Suprapubic skin (tissue), 4 donors: Measurements from ENCODE around the gene AGAP1. TPM values are rescaled to one million over a fixed set of nuclear protein-coding genes. Genes with fewer than 3 reads are reported as not detected.

Source experiments
- DNase-seq, 2 donors: peaks; one replicate each; pipeline ENCODE4 v3.0.0-alpha.2; 2019; ENCODE audit warnings: low spot score in 2 of 2
- H3K27ac ChIP-seq: fragments of 200-600 bp; sonication (generic); one replicate; pipeline ENCODE4 v1.5.1; 2019
- H3K27me3 ChIP-seq: fragments of 200-600 bp; sonication (generic); one replicate; pipeline ENCODE4 v1.5.1; 2019
- H3K36me3 ChIP-seq: fragments of 200-600 bp; sonication (generic); one replicate; pipeline ENCODE4 v1.5.1; 2019
- H3K4me1 ChIP-seq: fragments of 200-600 bp; sonication (generic); one replicate; pipeline ENCODE4 v1.5.1; 2019
- H3K4me3 ChIP-seq: fragments of 200-600 bp; sonication (generic); one replicate; pipeline ENCODE4 v1.5.1; 2019; ENCODE audit warnings: mild to moderate bottlenecking
- H3K9me3 ChIP-seq: fragments of 200-600 bp; sonication (generic); one replicate; pipeline ENCODE4 v1.5.1; 2019
- CTCF ChIP-seq, 2 donors: fragments of 200-600 bp in 1 of 2; fragments of 450-650 bp in 1 of 2; sonication (generic) in 1 of 2; IDR thresholded peaks; one replicate each; pipeline ENCODE4 v1.5.1; 2016 to 2019; ENCODE audit warnings: antibody characterized with exemption in 2 of 2, mild to moderate bottlenecking in 1 of 2, moderate library complexity in 1 of 2
- EP300 ChIP-seq: sonication (generic); formaldehyde crosslinking; IDR thresholded peaks from one replicate; pipeline ENCODE4 v1.6.1; 2017; ENCODE audit warnings: antibody characterized with exemption
- POLR2A ChIP-seq, 2 donors: fragments of 450-650 bp; IDR thresholded peaks; one replicate each; pipeline ENCODE4 v1.6.1; 2017; ENCODE audit warnings: antibody characterized with exemption in 2 of 2, mild to moderate bottlenecking in 2 of 2, moderate library complexity in 2 of 2
- POLR2AphosphoS5 ChIP-seq, 3 donors: sonication (generic); formaldehyde crosslinking; IDR thresholded peaks; one replicate each; pipeline ENCODE4 v1.6.1; 2017; ENCODE audit warnings: antibody characterized with exemption in 3 of 3
- WGBS: methylation state at CpG from one replicate; pipeline ENCODE4 v1.1.5; 2018; 5-methylcytosine and 5-hydroxymethylcytosine counted together
- total RNA-seq, 4 donors: library from RNA; depleted of rRNA; stranded (reverse); fragments of >200 nt; gene quantifications; one replicate each; pipeline ENCODE4 v1.1.0, GENCODE V29; 2016

The AGAP1 gene
- total RNA-seq, 4 donors from 2014 or later = 14.1 to 30.7 (median 19.4) TPM

GRCh38 chr2:235584638-235585007 lies 90.8 kb downstream of the AGAP1 start:
- WGBS = 93% methylated on average over 10 of the region's 10 CpGs
- Histone ChIP-seq H3K4me1 (no peaks in the 10 kb centered on the region), H3K9me3 (no peaks in the 10 kb centered on the region), H3K36me3 (no peaks in the 10 kb centered on the region), H3K27ac (no peak overlapping the region), H3K27me3 (no peaks in the 10 kb centered on the region), H3K4me3 (no peak overlapping the region)
- no peak for DNase-seq
- TF ChIP-seq POLR2AphosphoS5 (IDR thresholded peaks at IDR 0.05) (no peak), EP300 (no peak), CTCF (IDR thresholded peaks at IDR 0.05) (no peak), POLR2A (IDR thresholded peaks at IDR 0.05) (no peak)

GRCh38 chr2:235587202-235587601 lies 93.4 kb downstream of the AGAP1 start:
- no peaks in the 10 kb centered on the region for H3K27me3 ChIP-seq

GRCh38 chr2:235588750-235589149 lies 94.9 kb downstream of the AGAP1 start:
- Histone ChIP-seq H3K9me3 (no peaks in the 10 kb centered on the region), H3K4me1 (no peaks in the 10 kb centered on the region), H3K36me3 (no peaks in the 10 kb centered on the region), H3K27me3 (no peaks in the 10 kb centered on the region), H3K27ac (no peak overlapping the region), H3K4me3 (no peak overlapping the region)
- no peak for TF ChIP-seq POLR2A (IDR thresholded peaks at IDR 0.05)
- DNase-seq = no peak
- WGBS = 73% methylated on average over 9 of the region's 9 CpGs

More at GRCh38 chr2:235587202-235587601, 93.4 kb downstream of the AGAP1 start:
- Histone ChIP-seq H3K4me3 (no peak overlapping the region), H3K9me3 (no peaks in the 10 kb centered on the region), H3K4me1 (no peaks in the 10 kb centered on the region), H3K36me3 (no peaks in the 10 kb centered on the region), H3K27ac (no peak overlapping the region)
- DNase-seq = no peak
- TF ChIP-seq POLR2A (IDR thresholded peaks at IDR 0.05) = no peak
- TF ChIP-seq POLR2AphosphoS5 (IDR thresholded peaks at IDR 0.05) = no peak
- no peak for TF ChIP-seq CTCF (IDR thresholded peaks at IDR 0.05)
- no peak for TF ChIP-seq EP300
- 94% methylated on average over 9 of the region's 9 CpGs for WGBS

GRCh38 chr2:235591231-235591730 lies 97.4 kb downstream of the AGAP1 start:
- 90% methylated on average over 14 of the region's 14 CpGs for WGBS
- TF ChIP-seq POLR2AphosphoS5 (IDR thresholded peaks at IDR 0.05) = no peak
- DNase-seq = no peak
- Histone ChIP-seq H3K27ac (no peak overlapping the region), H3K4me3 (no peak overlapping the region), H3K9me3 (no peaks in the 10 kb centered on the region), H3K36me3 (no peaks in the 10 kb centered on the region), H3K4me1 (no peaks in the 10 kb centered on the region), H3K27me3 (no peaks in the 10 kb centered on the region)

GRCh38 chr2:235591921-235592320 lies 98.1 kb downstream of the AGAP1 start:
- H3K27me3 ChIP-seq = no peaks in the 10 kb centered on the region
- H3K9me3 ChIP-seq = no peaks in the 10 kb centered on the region
- H3K27ac ChIP-seq = no peak overlapping the region
- TF ChIP-seq POLR2A (IDR thresholded peaks at IDR 0.05) = no peak
- TF ChIP-seq CTCF (IDR thresholded peaks at IDR 0.05) = no peak
- TF ChIP-seq POLR2AphosphoS5 (IDR thresholded peaks at IDR 0.05) = no peak
- TF ChIP-seq EP300 = no peak
- 75% methylated on average over 3 of the region's 5 CpGs for WGBS
- no peaks in the 10 kb centered on the region for H3K4me1 ChIP-seq
- H3K36me3 ChIP-seq = no peaks in the 10 kb centered on the region
- H3K4me3 ChIP-seq = no peak overlapping the region
- no peak for DNase-seq

- Histone ChIP-seq H3K36me3 (no peaks in the 10 kb centered on the region), H3K4me1 (no peaks in the 10 kb centered on the region), H3K27me3 (no peaks in the 10 kb centered on the region), H3K4me3 (no peak overlapping the region), H3K27ac (no peak overlapping the region), H3K9me3 (no peaks in the 10 kb centered on the region)
- WGBS = 87% methylated on average over 11 of the region's 11 CpGs
- DNase-seq = no peak
- TF ChIP-seq POLR2A (IDR thresholded peaks at IDR 0.05) (no peak), POLR2AphosphoS5 (IDR thresholded peaks at IDR 0.05) (no peak), EP300 (no peak), CTCF (IDR thresholded peaks at IDR 0.05) (no peak)
Observed at GRCh38 chr2:235592430-235592829, 98.6 kb downstream of the AGAP1 start.
